HT1080 (cell line): ENCODE results near the gene RNF152. TPM values are rescaled to one million over a fixed set of nuclear protein-coding genes. Genes with fewer than 3 reads are reported as not detected.

Experiments
- DNase-seq: peaks from one replicate; pipeline ENCODE4 v3.0.0-alpha.2; 2015; ENCODE audit warnings: low read depth
- total RNA-seq: library from RNA; depleted of rRNA; stranded (reverse); fragments of >200 nt; shearing (Covaris generic); gene quantifications from 2 replicates; pipeline ENCODE4 v1.2.3, GENCODE V29; 2014

The RNF152 gene
- total RNA-seq, 1 experiment from 2014 or later, result 4.0 TPM

GRCh38 chr18:61854578-61855448 is 38.0 kb downstream of the RNF152 start:
- no peak for DNase-seq

GRCh38 chr18:61853855-61854254 is 39.0 kb downstream of the RNF152 start:
- DNase-seq, result no peak

- no peak for DNase-seq
Measured at GRCh38 chr18:61852496-61852895, 40.3 kb downstream of the RNF152 start.

GRCh38 chr18:61851940-61852451 is 40.8 kb downstream of the RNF152 start:
- DNase-seq, result no peak

GRCh38 chr18:61851279-61851678 is 41.5 kb downstream of the RNF152 start:
- no peak for DNase-seq

GRCh38 chr18:61850756-61851155 is 42.1 kb downstream of the RNF152 start:
- DNase-seq, result no peak

- no peak for DNase-seq
Measured at GRCh38 chr18:61847164-61847791, 45.5 kb downstream of the RNF152 start.

- DNase-seq, result no peak
Measured at GRCh38 chr18:61845197-61845596, 47.6 kb downstream of the RNF152 start.

GRCh38 chr18:61844726-61845125 is 48.1 kb downstream of the RNF152 start:
- DNase-seq, result no peak

- no peak for DNase-seq
Measured at GRCh38 chr18:61842146-61842545, 50.7 kb downstream of the RNF152 start.

GRCh38 chr18:61841706-61842105 is 51.1 kb downstream of the RNF152 start:
- DNase-seq, result no peak

- no peak for DNase-seq
Measured at GRCh38 chr18:61840324-61840723, 52.5 kb downstream of the RNF152 start.

GRCh38 chr18:61838521-61838920 is 54.3 kb downstream of the RNF152 start:
- no peak for DNase-seq

GRCh38 chr18:61833978-61834377 is 58.8 kb downstream of the RNF152 start:
- DNase-seq, result no peak

- peak; percentile 48 for DNase-seq
Measured at GRCh38 chr18:61833387-61833786, 59.4 kb downstream of the RNF152 start.

- DNase-seq, result no peak
Measured at GRCh38 chr18:61832858-61833257, 59.9 kb downstream of the RNF152 start.

- DNase-seq, result no peak
Measured at GRCh38 chr18:61831071-61831470, 61.7 kb downstream of the RNF152 start.

- no peak for DNase-seq
Measured at GRCh38 chr18:61829108-61829507, 63.7 kb downstream of the RNF152 start.

GRCh38 chr18:61827591-61827990 is 65.2 kb downstream of the RNF152 start:
- DNase-seq, result no peak

- no peak for DNase-seq
Measured at GRCh38 chr18:61825386-61825785, 67.4 kb downstream of the RNF152 start.

GRCh38 chr18:61824733-61825363 is 68.0 kb downstream of the RNF152 start:
- no peak for DNase-seq

- DNase-seq, result no peak
Measured at GRCh38 chr18:61823595-61823994, 69.2 kb downstream of the RNF152 start.
